GM12872 (cell line): Measurements from ENCODE around the gene PRKAG1.

Experiments used
- TF ChIP-seq, protein P1 (sequence below): IDR thresholded peaks from 3 replicates; pipeline ENCODE4 v1.5.1; 2011; ENCODE audit warnings: low read depth, mild to moderate bottlenecking, low read length, moderate library complexity; ENCODE audit not compliant: insufficient read depth

The PRKAG1 gene

DNA sequence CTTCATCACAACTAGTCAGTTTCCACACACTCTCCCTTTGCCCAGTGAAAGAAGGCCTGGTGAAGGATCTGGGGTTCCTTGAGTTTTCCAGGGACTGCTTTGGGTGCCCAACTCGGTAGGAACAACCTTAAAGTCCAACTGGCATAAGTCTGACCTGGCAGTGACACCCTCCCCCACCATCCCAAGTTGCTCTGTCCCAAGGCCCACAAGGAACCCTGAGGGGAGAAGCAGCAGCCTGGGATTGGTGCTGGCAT, 40.4 kb upstream of the PRKAG1 start:
- TF ChIP-seq, protein P1, sequence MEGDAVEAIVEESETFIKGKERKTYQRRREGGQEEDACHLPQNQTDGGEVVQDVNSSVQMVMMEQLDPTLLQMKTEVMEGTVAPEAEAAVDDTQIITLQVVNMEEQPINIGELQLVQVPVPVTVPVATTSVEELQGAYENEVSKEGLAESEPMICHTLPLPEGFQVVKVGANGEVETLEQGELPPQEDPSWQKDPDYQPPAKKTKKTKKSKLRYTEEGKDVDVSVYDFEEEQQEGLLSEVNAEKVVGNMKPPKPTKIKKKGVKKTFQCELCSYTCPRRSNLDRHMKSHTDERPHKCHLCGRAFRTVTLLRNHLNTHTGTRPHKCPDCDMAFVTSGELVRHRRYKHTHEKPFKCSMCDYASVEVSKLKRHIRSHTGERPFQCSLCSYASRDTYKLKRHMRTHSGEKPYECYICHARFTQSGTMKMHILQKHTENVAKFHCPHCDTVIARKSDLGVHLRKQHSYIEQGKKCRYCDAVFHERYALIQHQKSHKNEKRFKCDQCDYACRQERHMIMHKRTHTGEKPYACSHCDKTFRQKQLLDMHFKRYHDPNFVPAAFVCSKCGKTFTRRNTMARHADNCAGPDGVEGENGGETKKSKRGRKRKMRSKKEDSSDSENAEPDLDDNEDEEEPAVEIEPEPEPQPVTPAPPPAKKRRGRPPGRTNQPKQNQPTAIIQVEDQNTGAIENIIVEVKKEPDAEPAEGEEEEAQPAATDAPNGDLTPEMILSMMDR = no peak

DNA sequence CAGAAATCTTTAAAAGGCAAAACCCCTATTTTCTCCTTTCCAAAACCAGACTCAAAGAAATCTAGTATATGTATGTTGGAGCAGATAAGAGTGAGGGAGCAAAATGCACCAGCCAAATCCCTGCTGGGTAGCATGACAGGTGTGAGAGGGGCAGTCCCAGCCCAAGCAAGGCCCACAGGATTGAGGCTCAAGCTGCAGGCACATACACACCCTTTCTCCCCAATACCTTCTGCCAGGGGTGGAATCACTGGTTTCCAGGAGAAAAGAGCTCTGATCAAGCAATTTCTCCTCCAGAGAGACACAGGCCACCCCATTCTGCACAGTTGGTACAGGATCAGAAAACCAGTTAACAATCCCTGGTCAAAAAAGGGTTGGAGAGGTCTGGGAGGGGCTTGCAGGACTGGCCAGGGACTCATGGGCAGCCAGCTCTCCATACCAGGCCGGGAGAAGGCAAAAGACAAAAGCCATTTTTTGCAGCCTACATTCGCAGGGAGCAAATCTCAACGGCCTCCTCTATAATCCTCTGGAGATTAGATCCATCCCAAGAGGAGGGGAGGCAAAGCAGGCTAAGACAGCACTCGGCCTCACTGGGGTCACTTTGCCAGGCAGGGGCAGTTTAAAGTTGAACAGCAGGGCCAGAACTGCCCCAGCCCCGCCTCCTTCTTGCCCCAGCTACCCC, 39.9 kb upstream of the PRKAG1 start:
- TF ChIP-seq, protein P1 = no peak

DNA sequence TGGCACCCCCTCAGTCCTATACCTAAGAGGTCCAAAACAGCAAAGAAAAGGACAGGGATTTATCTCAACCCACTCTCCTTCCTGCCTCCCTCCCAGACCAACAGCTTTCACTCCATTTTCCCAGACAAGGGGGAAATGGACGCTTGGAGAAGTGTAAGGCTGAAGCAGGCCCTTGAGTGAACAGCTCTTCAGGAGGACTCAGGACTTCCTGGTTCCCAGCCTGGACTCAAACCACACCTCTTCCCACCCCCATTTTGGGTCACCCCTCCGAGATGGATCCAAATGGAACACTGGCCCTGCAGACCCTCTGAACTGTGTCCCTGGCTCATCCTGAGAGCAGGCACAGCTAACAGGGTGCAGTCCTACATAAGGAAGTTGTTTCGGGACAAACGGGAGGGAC, 39.3 kb upstream of the PRKAG1 start:
- TF ChIP-seq, protein P1 = no peak

DNA sequence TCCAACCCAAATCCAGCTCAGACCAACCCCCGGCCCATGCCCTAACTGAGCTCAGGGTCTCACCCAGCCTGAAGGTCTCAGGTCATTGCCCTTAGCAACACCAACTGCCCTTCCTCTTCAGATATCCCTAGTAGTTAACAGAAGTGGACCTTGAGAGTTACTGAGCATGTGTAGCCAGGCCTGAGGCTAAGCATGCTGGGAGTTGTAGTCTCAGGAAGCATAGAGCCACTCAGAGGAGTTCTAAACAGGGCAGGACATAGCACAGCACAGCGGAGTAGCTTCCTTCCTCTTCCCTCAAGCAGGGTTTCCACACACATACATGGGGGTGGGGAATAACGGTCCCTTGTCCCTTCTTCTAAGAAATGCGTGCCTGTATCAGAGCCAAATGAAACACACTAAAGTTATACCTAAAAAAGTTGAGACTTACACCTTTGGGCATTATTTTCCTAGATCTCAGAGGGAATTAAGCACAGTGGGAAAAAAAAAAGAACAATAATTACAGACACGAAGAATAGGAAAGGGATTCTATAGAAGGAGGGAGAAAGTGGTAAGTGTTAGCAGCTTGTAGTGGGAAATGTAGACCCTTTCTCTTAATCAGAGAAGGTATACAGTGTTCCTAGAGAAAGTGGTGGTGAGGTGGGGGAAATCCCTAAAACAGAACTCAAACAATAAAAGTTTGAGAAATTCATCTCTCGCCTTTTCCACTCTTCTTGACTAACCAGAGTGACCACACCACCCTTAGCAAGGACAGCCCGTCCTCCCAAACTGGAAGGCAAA, 37.6 kb upstream of the PRKAG1 start:
- TF ChIP-seq, protein P1 = no peak

DNA sequence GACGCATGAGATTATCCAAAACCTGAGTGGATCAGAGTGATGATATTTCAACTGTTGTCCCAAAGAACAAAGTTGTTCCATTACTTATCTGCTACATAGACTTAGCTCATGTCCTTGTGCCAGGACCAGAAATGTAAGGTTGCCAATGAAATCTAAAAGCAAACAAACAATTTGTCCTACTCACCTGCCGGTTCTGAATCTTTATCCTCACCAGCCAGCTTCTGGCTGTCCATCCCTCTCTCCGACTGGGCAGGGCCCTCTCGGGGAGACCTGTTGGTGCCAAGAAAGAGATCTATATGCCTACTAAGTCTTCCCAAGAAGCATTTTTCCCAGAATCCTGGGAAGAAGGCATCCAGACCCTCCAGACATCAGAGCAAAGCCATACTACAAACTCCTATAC, 36.5 kb upstream of the PRKAG1 start:
- TF ChIP-seq, protein P1 = no peak

DNA sequence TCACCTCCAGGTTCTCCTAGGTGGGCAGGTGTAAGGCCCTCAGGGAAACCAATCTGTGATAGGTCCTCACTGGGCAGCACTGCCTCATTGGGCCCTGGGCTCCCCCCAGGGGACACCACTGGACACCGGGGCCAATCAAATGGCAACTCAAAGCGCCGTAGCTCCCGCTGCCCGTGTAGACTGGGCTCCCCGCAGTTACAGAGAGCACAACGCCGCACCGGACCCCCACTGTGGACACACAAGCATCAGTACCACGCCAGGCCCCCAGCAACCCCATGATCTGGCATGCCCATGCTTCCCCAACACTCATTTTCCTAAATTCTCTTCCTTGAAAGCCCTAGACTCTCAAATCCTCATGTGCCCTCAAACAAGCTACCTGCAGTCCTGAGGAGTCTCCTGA, 35.9 kb upstream of the PRKAG1 start:
- TF ChIP-seq, protein P1 = no peak

DNA sequence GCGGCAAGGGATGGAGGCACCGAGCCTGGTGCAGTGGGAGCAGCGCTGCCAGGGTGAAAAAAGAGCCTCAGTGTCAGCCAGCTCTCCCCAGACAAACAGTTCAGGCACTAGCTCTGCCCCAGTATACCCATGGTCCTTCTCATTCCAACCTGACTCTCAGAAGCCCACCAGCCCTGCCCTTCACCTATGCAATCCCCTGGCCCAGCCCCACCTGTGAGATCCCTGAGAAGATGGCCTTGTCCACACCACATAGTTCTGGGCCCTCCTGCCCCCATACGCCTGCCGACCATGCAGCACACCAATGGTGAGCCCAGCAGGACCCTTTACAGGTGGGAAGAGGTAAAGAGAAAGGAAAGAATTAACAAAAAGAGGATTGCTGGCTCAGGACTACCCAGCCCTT, 35.5 kb upstream of the PRKAG1 start:
- TF ChIP-seq, protein P1 = no peak
